H1 (cell line): ENCODE data around the gene PRKCZ. TPM values are rescaled to one million over a fixed set of nuclear protein-coding genes. Genes with fewer than 3 reads are reported as not detected.
A peak's percentile ranks its signal among the peaks of the same experiment; 100 is the strongest.

Experiments
- CTCF ChIA-PET: fragments of 300-600 bp; sonication (Branson Sonifier 250); formaldehyde crosslinking; loops from one replicate; lab custom pipeline; 2021; ENCODE audit not compliant: partially characterized antibody; lab: Charles Lee
- POLR2A ChIA-PET: fragments of 300-600 bp; sonication (Branson Sonifier 250); formaldehyde crosslinking; loops from one replicate; lab custom pipeline; 2021; ENCODE audit warnings: inconsistent platforms; ENCODE audit not compliant: partially characterized antibody; lab: Charles Lee
- DNase-seq, 2 experiments: peaks; one replicate each; pipeline versions ENCODE4 v3.0.0 to v3.0.0-alpha.2; 2010 to 2022; ENCODE audit warnings: low spot score in 2 of 2, low read depth in 1 of 2, mixed read lengths in 1 of 2
- FAIRE-seq: peaks from 2 replicates; lab custom pipeline; 2011; peaks lifted over from hg19 to GRCh38; lab: Jason Lieb, UNC
- H2AFZ ChIP-seq: 2 replicates; pipeline ENCODE4 v1.8.1; 2012; ENCODE audit warnings: low read length, inconsistent platforms
- H2AK5ac ChIP-seq: 2 replicates; pipeline ENCODE4 v1.6.1; 2013; ENCODE audit warnings: low read depth, low read length
- H2BK120ac ChIP-seq: replicated peaks from 2 replicates; pipeline ENCODE3; 2013; ENCODE audit warnings: low read depth, low read length, inconsistent platforms
- H2BK12ac ChIP-seq: 2 replicates; pipeline ENCODE4 v1.6.1; 2013; ENCODE audit warnings: low read depth, low read length
- H2BK15ac ChIP-seq: 2 replicates; pipeline ENCODE4 v1.6.1; 2013; ENCODE audit warnings: low read length
- H2BK20ac ChIP-seq: 2 replicates; pipeline ENCODE4 v1.6.1; 2013; ENCODE audit warnings: low read length
- H2BK5ac ChIP-seq: 2 replicates; pipeline ENCODE4 v1.6.1; 2013; ENCODE audit warnings: low read depth, low read length
- H3K14ac ChIP-seq: 2 replicates; pipeline ENCODE4 v1.6.1; 2013; ENCODE audit warnings: inconsistent platforms; ENCODE audit not compliant: insufficient read length
- H3K18ac ChIP-seq: 2 replicates; pipeline ENCODE4 v1.6.1; 2013; ENCODE audit warnings: low read length; ENCODE audit errors: extremely low read depth
- H3K23ac ChIP-seq: 2 replicates; pipeline ENCODE4 v1.6.1; 2013; ENCODE audit warnings: inconsistent platforms; ENCODE audit not compliant: insufficient read length
- H3K23me2 ChIP-seq: 2 replicates; pipeline ENCODE4 v1.6.1; 2013; ENCODE audit warnings: low read depth, low read length
- H3K27ac ChIP-seq: 2 replicates; pipeline ENCODE4 v1.6.1; 2011; ENCODE audit warnings: low read depth, low read length, inconsistent platforms
- H3K27me3 ChIP-seq, 4 experiments: replicated peaks in 1 of 4; 1 replicate in 1 of 4; 2 replicates in 3 of 4; pipeline versions ENCODE4 v1.6.1 to v1.8.1; 2011 to 2013; ENCODE audit warnings: low read length in 3 of 4, mild to moderate bottlenecking in 3 of 4, inconsistent platforms in 2 of 4, mixed read lengths in 2 of 4, moderate library complexity in 1 of 4; ENCODE audit not compliant: control insufficient read depth in 3 of 4, insufficient read depth in 3 of 4; ENCODE audit errors: extremely low read depth in 1 of 4
- H3K36me3 ChIP-seq, 4 experiments: 2 replicates each; pipeline versions ENCODE4 v1.6.1 to v1.8.1; 2011 to 2013; ENCODE audit warnings: mild to moderate bottlenecking in 4 of 4, low read length in 3 of 4, moderate library complexity in 2 of 4, control low read depth in 1 of 4, inconsistent platforms in 1 of 4; ENCODE audit not compliant: insufficient read depth in 4 of 4, control insufficient read depth in 2 of 4
- H3K4ac ChIP-seq: replicated peaks from 2 replicates; pipeline ENCODE3; 2013; ENCODE audit warnings: low read length, low read depth, mixed read lengths, inconsistent platforms; ENCODE audit not compliant: insufficient read length
- H3K4me1 ChIP-seq, 4 experiments: replicated peaks in 1 of 4; 1 replicate in 1 of 4; 2 replicates in 3 of 4; pipeline versions ENCODE4 v1.6.1 to v1.8.1; 2011 to 2013; ENCODE audit warnings: low read length in 3 of 4, inconsistent platforms in 2 of 4, mixed read lengths in 1 of 4; ENCODE audit not compliant: insufficient read depth in 4 of 4, control insufficient read depth in 3 of 4
- H3K4me2 ChIP-seq, 2 experiments: 2 replicates each; pipeline versions ENCODE4 v1.6.1 to v1.8.1; 2011 to 2013; ENCODE audit warnings: low read depth in 2 of 2, low read length in 2 of 2, control low read depth in 1 of 2, inconsistent platforms in 1 of 2, mild to moderate bottlenecking in 1 of 2; ENCODE audit not compliant: insufficient read depth in 1 of 2
- H3K4me3 ChIP-seq, 4 experiments: fragments of 200-600, 300-600 bp in 1 of 4; sonication (generic), shearing (Covaris generic), sonication (Bioruptor Twin) in 1 of 4; 2 replicates each; pipeline versions ENCODE4 v1.5.1 to v1.8.1; 2011 to 2016; ENCODE audit warnings: low read length in 4 of 4, low read depth in 3 of 4, control low read depth in 2 of 4, inconsistent platforms in 2 of 4, mild to moderate bottlenecking in 2 of 4, mixed read lengths in 1 of 4, moderate library complexity in 1 of 4; ENCODE audit not compliant: insufficient read depth in 2 of 4; ENCODE audit errors: extremely low read depth in 1 of 4
- H3K56ac ChIP-seq: replicated peaks from 2 replicates; pipeline ENCODE3; 2013; ENCODE audit warnings: low read depth, mild to moderate bottlenecking, mixed read lengths, low read length, inconsistent platforms; ENCODE audit not compliant: insufficient read length
- H3K79me1 ChIP-seq: 2 replicates; pipeline ENCODE4 v1.6.1; 2013; ENCODE audit warnings: low read depth, low read length, control low read depth
- H3K79me2 ChIP-seq, 2 experiments: 2 replicates each; pipeline versions ENCODE4 v1.6.1 to v1.8.1; 2012 to 2013; ENCODE audit warnings: low read length in 2 of 2, mild to moderate bottlenecking in 2 of 2, inconsistent platforms in 1 of 2; ENCODE audit not compliant: insufficient read depth in 2 of 2, control insufficient read depth in 1 of 2
- H3K9ac ChIP-seq, 4 experiments: replicated peaks in 1 of 4; 1 replicate in 1 of 4; 2 replicates in 3 of 4; pipeline versions ENCODE4 v1.6.1 to v1.8.1; 2011 to 2013; ENCODE audit warnings: low read depth in 3 of 4, low read length in 3 of 4, control low read depth in 2 of 4, mild to moderate bottlenecking in 2 of 4, moderate library complexity in 2 of 4, inconsistent platforms in 1 of 4; ENCODE audit errors: extremely low read depth in 1 of 4
- H3K9me3 ChIP-seq, 2 experiments: 2 replicates each; pipeline versions ENCODE4 v1.6.1 to v1.8.1; 2012 to 2013; ENCODE audit warnings: mild to moderate bottlenecking in 2 of 2, moderate library complexity in 2 of 2, control low read depth in 1 of 2, inconsistent platforms in 1 of 2, low read depth in 1 of 2, low read length in 1 of 2, mixed read lengths in 1 of 2; ENCODE audit not compliant: insufficient read depth in 2 of 2
- H4K20me1 ChIP-seq, 2 experiments: replicated peaks in 1 of 2; 2 replicates each; pipeline versions ENCODE3 to v1.8.1; 2011 to 2013; ENCODE audit warnings: inconsistent platforms in 2 of 2, low read length in 2 of 2, mild to moderate bottlenecking in 1 of 2; ENCODE audit not compliant: insufficient read depth in 2 of 2, control insufficient read depth in 1 of 2
- H4K5ac ChIP-seq: 2 replicates; pipeline ENCODE4 v1.6.1; 2013; ENCODE audit warnings: low read length, low read depth, mixed read lengths, inconsistent platforms; ENCODE audit not compliant: insufficient read length
- H4K8ac ChIP-seq: 2 replicates; pipeline ENCODE4 v1.8.0; 2013; ENCODE audit warnings: mild to moderate bottlenecking, moderate library complexity, low read length, inconsistent platforms; ENCODE audit not compliant: insufficient read depth; ENCODE audit errors: extremely low read depth
- H4K91ac ChIP-seq: replicated peaks from 2 replicates; pipeline ENCODE3; 2013; ENCODE audit warnings: low read length, mixed read lengths, inconsistent platforms; ENCODE audit not compliant: insufficient read length
- CREB1 ChIP-seq: IDR thresholded peaks from 2 replicates; pipeline ENCODE4 v1.6.1; 2012; ENCODE audit warnings: inconsistent platforms
- CTBP2 ChIP-seq: IDR thresholded peaks from 2 replicates; pipeline ENCODE4 v1.7.0; 2011; ENCODE audit warnings: borderline replicate concordance, mild to moderate bottlenecking, moderate library complexity, mixed read lengths, low read length; ENCODE audit not compliant: insufficient read depth, insufficient read length
- E2F6 ChIP-seq: IDR thresholded peaks from 2 replicates; pipeline ENCODE4 v1.6.1; 2012; ENCODE audit warnings: inconsistent platforms
- EZH2 ChIP-seq: fragments of 200-600 bp; sonication (generic); IDR thresholded peaks from 2 replicates; pipeline ENCODE4 v1.7.1; 2012; ENCODE audit warnings: low read depth, mild to moderate bottlenecking, moderate library complexity, low read length, inconsistent platforms; ENCODE audit not compliant: severe bottlenecking
- GABPA ChIP-seq: IDR thresholded peaks from 2 replicates; pipeline ENCODE4 v1.6.1; 2011; ENCODE audit warnings: mild to moderate bottlenecking, low read length, moderate library complexity, borderline replicate concordance; ENCODE audit not compliant: insufficient read depth
- POLR2AphosphoS5 ChIP-seq: IDR thresholded peaks from 2 replicates; pipeline ENCODE4 v1.6.1; 2011; ENCODE audit warnings: low read depth, low read length
- SIN3A ChIP-seq, 2 experiments: IDR thresholded peaks in 1 of 2; conservative IDR thresholded peaks in 1 of 2; 2 replicates each; pipeline ENCODE4 v1.6.1; 2011 to 2012; ENCODE audit warnings: low read length in 2 of 2, improper control_type of control experiment in 1 of 2, low read depth in 1 of 2, mild to moderate bottlenecking in 1 of 2
- SP2 ChIP-seq: IDR thresholded peaks from 2 replicates; pipeline ENCODE4 v1.6.1; 2012; ENCODE audit warnings: mild to moderate bottlenecking, low read length, inconsistent platforms
- TCF12 ChIP-seq: IDR thresholded peaks from 2 replicates; pipeline ENCODE4 v1.6.1; 2011; ENCODE audit warnings: low read depth, mild to moderate bottlenecking, low read length
- TEAD4 ChIP-seq: IDR thresholded peaks from 2 replicates; pipeline ENCODE4 v1.6.1; 2012; ENCODE audit warnings: low read depth, low read length, inconsistent platforms, mixed read lengths
- YY1 ChIP-seq: IDR thresholded peaks from 2 replicates; pipeline ENCODE4 v1.6.1; 2011; ENCODE audit warnings: low read depth, mild to moderate bottlenecking, low read length
- WGBS, 2 experiments: shearing (Covaris generic) in 1 of 2; methylation state at CpG; one replicate each; pipeline versions ENCODE4 v1.1.6 to v1.1.7; 2013 to 2015; ENCODE audit warnings: low lambda C conversion rate in 2 of 2, mixed read lengths in 2 of 2, inconsistent platforms in 1 of 2, low coverage in 1 of 2, missing lambda C conversion rate in 1 of 2; ENCODE audit not compliant: insufficient replicate concordance in 2 of 2, insufficient coverage in 1 of 2, insufficient read length in 1 of 2; ENCODE audit errors: extremely low coverage in 1 of 2, missing lambda C conversion rate in 1 of 2; 5-methylcytosine and 5-hydroxymethylcytosine counted together
- polyA plus RNA-seq, 7 experiments: library from polyadenylated mRNA; depleted of rRNA in 3 of 7; stranded (reverse) in 5 of 7; unstranded in 2 of 7; fragments of >200 nt in 5 of 7; fragments of 200-250 nt in 2 of 7; gene quantifications; 1 replicate in 5 of 7; 2 replicates in 1 of 7; 4 replicates in 1 of 7; pipeline versions ENCODE4 v1.2.1 to v1.2.3, GENCODE V29; 2011 to 2013; ENCODE audit warnings: missing spikeins in 2 of 7, mixed read lengths in 2 of 7
- total RNA-seq: library from RNA; stranded (reverse); fragmentation: NEBNext Ultra II Directional; extraction: Animal tissue kit (Norgen Biotek cat#: 25700); gene quantifications from 2 replicates; pipeline ENCODE4 v1.2.1, GENCODE V29; 2021

The PRKCZ gene
- total and polyA plus RNA-seq, 2 of the 8 experiments (the other 6 are each of a cell fraction or from before 2014, with no cell fraction given): 37.4 to 45.1 TPM

DNA sequence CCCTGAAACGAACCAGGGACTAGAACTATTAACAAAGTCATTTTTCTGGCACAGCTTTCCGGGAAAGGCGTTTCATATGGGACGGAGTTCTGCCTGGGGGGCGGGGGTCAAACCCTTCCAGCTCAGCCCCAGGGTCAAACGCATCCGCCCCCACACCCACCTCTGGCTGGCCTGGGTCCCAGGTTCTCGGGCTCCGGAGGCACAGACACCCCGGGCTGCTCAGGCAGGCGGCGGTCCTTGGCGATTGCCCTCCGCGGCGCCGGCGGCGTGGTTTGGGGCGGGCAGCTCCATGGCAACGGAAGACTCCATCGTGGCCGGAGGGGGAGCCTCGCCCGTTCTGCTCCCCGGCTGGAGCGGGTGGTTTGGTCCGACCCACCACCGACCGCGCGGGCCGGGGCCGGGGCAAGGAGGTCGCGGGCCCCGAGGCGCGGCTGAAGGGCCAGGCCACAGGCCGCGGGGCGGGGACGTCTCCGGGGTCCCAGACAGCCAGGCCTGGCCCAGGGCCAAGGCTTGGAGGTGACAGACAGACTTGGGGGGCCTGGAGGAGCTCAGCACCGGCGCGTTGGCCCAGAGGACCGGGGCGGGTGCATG is 46.6 kb upstream of the PRKCZ start, which contains the start of gene CFAP74:
Gene CFAP74 (minus strand): TSS at position 246 of the 591 bp plus-strand sequence. CDS start 12,830 bp downstream, outside the sequence.
- 12% methylated on average over 31 of the region's 49 CpGs; no CpG with 5 or more reads in 1 of the 2 experiments for WGBS, 2 experiments
- 0 out of 7 replicates have a peak within 1 kb of the TSS, but pooled peaks of 2 of the 4 experiments have one; percentile 8 to 40 for H3K9ac ChIP-seq
- no peaks in the 10 kb centered on the region for H3K9me3 ChIP-seq
- no peaks in the 10 kb centered on the region for H4K20me1 ChIP-seq
- no peak within 1 kb of the TSS for H2BK20ac ChIP-seq
- H3K4me2 ChIP-seq: peak within 1 kb of the TSS; percentile 22 to 80; a peak in 3 of 4 replicates
- no peak within 1 kb of the TSS for H3K27ac ChIP-seq
- no peak within 1 kb of the TSS for H3K18ac ChIP-seq
- DNase-seq (peak; percentile 56 to 96), FAIRE-seq (no peak)
- no peaks in the 10 kb centered on the region for H3K79me2 ChIP-seq
- H3K23me2 ChIP-seq: no peaks in the 10 kb centered on the region; the same call in 1 of the 2 replicates
- peak within 1 kb of the TSS; percentile 54 for H3K56ac ChIP-seq
- H3K4ac ChIP-seq: no peak within 1 kb of the TSS
- H2BK5ac ChIP-seq: no peak within 1 kb of the TSS
- no peak within 1 kb of the TSS for H4K91ac ChIP-seq
- H3K4me3 ChIP-seq: peak within 1 kb of the TSS; percentile 19 to 62 (median 34)
- H3K14ac ChIP-seq: no peak within 1 kb of the TSS
- H2AFZ ChIP-seq: peak within 1 kb of the TSS; percentile 84; the same call in 1 of the 2 replicates
- no peak within 1 kb of the TSS for H3K23ac ChIP-seq
- no peak within 1 kb of the TSS; the same call in 1 of the 2 replicates for H4K8ac ChIP-seq
- H3K27me3 ChIP-seq: peaks cover 0 to 2% (median 0%) of the 10 kb centered on the region in 4 experiments; a peak in 3 of 7 replicates
- ChIA-PET CTCF (interaction anchor here (1.1 to 1.9 kb wide), 4 partner anchors 24 to 45 kb away, joined by 3 to 12 read pairs (median 3); no protein-coding TSS in a partner anchor), POLR2A (interaction anchor here (0.6 to 0.9 kb wide), 2 partner anchors 11 to 32 kb away, joined by 3 read pairs; no protein-coding TSS in a partner anchor)
- no peak within 1 kb of the TSS for H2BK12ac ChIP-seq
- no peak within 1 kb of the TSS for H2BK15ac ChIP-seq
- H4K5ac ChIP-seq: no peak within 1 kb of the TSS
- peaks cover 0 to 2% (median 0%) of the 10 kb centered on the region in 4 experiments; a peak in 3 of 7 replicates for H3K4me1 ChIP-seq
- H2AK5ac ChIP-seq: no peak within 1 kb of the TSS
- no peaks in the 10 kb centered on the region for H3K36me3 ChIP-seq
- peak within 1 kb of the TSS; percentile 43 for H2BK120ac ChIP-seq
- no peaks in the 10 kb centered on the region for H3K79me1 ChIP-seq
- 0 out of 2 replicates have a peak, but pooled peaks have one; percentile 46 for TF ChIP-seq CREB1
- TF ChIP-seq EZH2: no peak
- TF ChIP-seq TCF12: 0 out of 2 replicates have a peak, but pooled peaks have one; percentile 18
- TF ChIP-seq SIN3A (conservative IDR thresholded peaks at IDR 0.05 in 1 of 2, IDR thresholded peaks at IDR 0.05 in 1 of 2; ENCODE audit: low read depth in 1 of 2, low read length in 2 of 2): peak in 1 of 2 experiments; percentile 87; a peak in 2 of 4 replicates
- no peak for TF ChIP-seq POLR2AphosphoS5
- no peak for TF ChIP-seq E2F6
- TF ChIP-seq TEAD4: peak; percentile 11; the same call in 1 of the 2 replicates
- no peak for TF ChIP-seq YY1
- TF ChIP-seq CTBP2: no peak
- TF ChIP-seq SP2: no peak
- 0 out of 2 replicates have a peak, but pooled peaks have one; percentile 45 for TF ChIP-seq GABPA
